H9 (cell line): Measurements from ENCODE around the gene PLD1. TPM values are rescaled to one million over a fixed set of nuclear protein-coding genes. Genes with fewer than 3 reads are reported as not detected.

Experiments
- DNase-seq: peaks from one replicate; pipeline ENCODE4 v3.0.0-alpha.2; 2017
- H2AFZ ChIP-seq: one replicate; pipeline ENCODE4 v1.6.1; 2013; ENCODE audit warnings: mild to moderate bottlenecking, low read length, control low read depth, moderate library complexity
- H2AK5ac ChIP-seq: 2 replicates; pipeline ENCODE4 v1.6.1; 2013; ENCODE audit warnings: low read length, control low read depth, mixed read lengths; ENCODE audit not compliant: insufficient read length
- H2BK120ac ChIP-seq: one replicate; pipeline ENCODE4 v1.6.1; 2013; ENCODE audit warnings: low read depth, mild to moderate bottlenecking, low read length, control low read depth, inconsistent platforms; ENCODE audit not compliant: poor library complexity, severe bottlenecking
- H2BK12ac ChIP-seq: 2 replicates; pipeline ENCODE4 v1.6.1; 2013; ENCODE audit warnings: low read length, control low read depth, mixed read lengths, low read depth; ENCODE audit not compliant: insufficient read length
- H2BK15ac ChIP-seq: 2 replicates; pipeline ENCODE4 v1.6.1; 2013; ENCODE audit warnings: low read depth, low read length, control low read depth
- H2BK20ac ChIP-seq: one replicate; pipeline ENCODE4 v1.6.1; 2013; ENCODE audit warnings: low read depth, mild to moderate bottlenecking, low read length, control low read depth, inconsistent platforms; ENCODE audit not compliant: poor library complexity, severe bottlenecking
- H2BK5ac ChIP-seq: 2 replicates; pipeline ENCODE4 v1.6.1; 2013; ENCODE audit warnings: low read length, control low read depth, mixed read lengths; ENCODE audit not compliant: insufficient read length
- H3K14ac ChIP-seq: 2 replicates; pipeline ENCODE4 v1.6.1; 2013; ENCODE audit warnings: low read length, control low read depth; ENCODE audit not compliant: insufficient read depth
- H3K18ac ChIP-seq: 2 replicates; pipeline ENCODE4 v1.6.1; 2013; ENCODE audit warnings: low read depth, mild to moderate bottlenecking, mixed read lengths, low read length, control low read depth; ENCODE audit not compliant: insufficient read length
- H3K23ac ChIP-seq: 2 replicates; pipeline ENCODE4 v1.6.1; 2013; ENCODE audit warnings: low read length, control low read depth, mixed read lengths, low read depth; ENCODE audit not compliant: insufficient read length
- H3K23me2 ChIP-seq: 2 replicates; pipeline ENCODE4 v1.6.1; 2013; ENCODE audit warnings: low read depth, mild to moderate bottlenecking, mixed read lengths, low read length, control low read depth; ENCODE audit not compliant: insufficient read length, poor library complexity, severe bottlenecking
- H3K27ac ChIP-seq: 2 replicates; pipeline ENCODE4 v1.5.1; 2013; ENCODE audit warnings: low read length, control low read depth, mixed read lengths, low read depth; ENCODE audit not compliant: insufficient read length
- H3K27me3 ChIP-seq: 2 replicates; pipeline ENCODE4 v1.6.1; 2013; ENCODE audit warnings: low read length, control low read depth, inconsistent platforms; ENCODE audit not compliant: insufficient read depth
- H3K4ac ChIP-seq: 2 replicates; pipeline ENCODE4 v1.6.1; 2013; ENCODE audit warnings: low read depth, mild to moderate bottlenecking, control low read depth, inconsistent platforms, low read length, moderate library complexity
- H3K4me1 ChIP-seq: 2 replicates; pipeline ENCODE4 v1.6.1; 2013; ENCODE audit warnings: low read length, control low read depth, inconsistent platforms; ENCODE audit not compliant: insufficient read depth
- H3K4me2 ChIP-seq: 2 replicates; pipeline ENCODE4 v1.6.1; 2013; ENCODE audit warnings: low read length, control low read depth, mixed read lengths; ENCODE audit not compliant: insufficient read length, insufficient read depth
- H3K56ac ChIP-seq: 2 replicates; pipeline ENCODE4 v1.6.1; 2013; ENCODE audit warnings: low read depth, mild to moderate bottlenecking, mixed read lengths, low read length, control low read depth; ENCODE audit not compliant: insufficient read length
- H3K79me1 ChIP-seq: 2 replicates; pipeline ENCODE4 v1.6.1; 2013; ENCODE audit warnings: low read depth, mild to moderate bottlenecking, moderate library complexity, low read length, control low read depth, inconsistent platforms; ENCODE audit not compliant: insufficient read depth, poor library complexity, severe bottlenecking
- H3K79me2 ChIP-seq: 2 replicates; pipeline ENCODE4 v1.6.1; 2013; ENCODE audit warnings: low read length, control low read depth, inconsistent platforms; ENCODE audit not compliant: insufficient read depth
- H3K9ac ChIP-seq: 2 replicates; pipeline ENCODE4 v1.6.1; 2013; ENCODE audit warnings: low read length, control low read depth, mixed read lengths; ENCODE audit not compliant: insufficient read length; ENCODE audit errors: extremely low read depth
- H3K9me3 ChIP-seq: one replicate; pipeline ENCODE4 v1.6.1; 2013; ENCODE audit warnings: low read depth, low read length, inconsistent platforms; ENCODE audit not compliant: control insufficient read depth
- H3T11ph ChIP-seq: one replicate; pipeline ENCODE4 v1.6.1; 2013; ENCODE audit warnings: mild to moderate bottlenecking, low read length, control low read depth, inconsistent platforms
- H4K20me1 ChIP-seq: one replicate; pipeline ENCODE4 v1.6.1; 2013; ENCODE audit not compliant: control insufficient read depth, insufficient read length, insufficient read depth
- H4K5ac ChIP-seq: 2 replicates; pipeline ENCODE4 v1.6.1; 2013; ENCODE audit warnings: low read depth, mild to moderate bottlenecking, mixed read lengths, low read length, control low read depth; ENCODE audit not compliant: insufficient read length
- H4K8ac ChIP-seq: replicated peaks from 2 replicates; pipeline ENCODE4 v1.6.1; 2013; ENCODE audit warnings: low read length, control low read depth, mixed read lengths, low read depth; ENCODE audit not compliant: insufficient read length
- H4K91ac ChIP-seq: 2 replicates; pipeline ENCODE4 v1.6.1; 2013; ENCODE audit warnings: low read depth, mild to moderate bottlenecking, moderate library complexity, mixed read lengths, low read length, control low read depth; ENCODE audit not compliant: insufficient read length
- H3K27ac Mint-ChIP-seq, 3 experiments: 2 replicates in 2 of 3; 3 replicates in 1 of 3; pipeline ENCODE4 v1.8.0; 2020 to 2021; ENCODE audit warnings: mixed read lengths in 3 of 3, mild to moderate bottlenecking in 1 of 3, moderate library complexity in 1 of 3
- H3K27me3 Mint-ChIP-seq: 2 replicates; pipeline ENCODE4 v1.8.0; 2021; ENCODE audit warnings: low read depth, mild to moderate bottlenecking, moderate library complexity, mixed read lengths
- H3K36me3 Mint-ChIP-seq, 3 experiments: 2 replicates in 2 of 3; 3 replicates in 1 of 3; pipeline ENCODE4 v1.8.0; 2020 to 2021; ENCODE audit warnings: low read depth in 3 of 3, mixed read lengths in 3 of 3; ENCODE audit not compliant: insufficient read depth in 1 of 3
- H3K4me1 Mint-ChIP-seq, 2 experiments: 2 replicates each; pipeline ENCODE4 v1.8.0; 2020; ENCODE audit warnings: mixed read lengths in 2 of 2
- H3K4me3 Mint-ChIP-seq, 2 experiments: 2 replicates in 1 of 2; 3 replicates in 1 of 2; pipeline ENCODE4 v1.8.0; 2020 to 2021; ENCODE audit warnings: mild to moderate bottlenecking in 2 of 2, mixed read lengths in 2 of 2, moderate library complexity in 1 of 2
- H3K9me3 Mint-ChIP-seq, 2 experiments: 2 replicates in 1 of 2; 3 replicates in 1 of 2; pipeline ENCODE4 v1.8.0; 2020; ENCODE audit warnings: mild to moderate bottlenecking in 2 of 2, mixed read lengths in 2 of 2, moderate library complexity in 1 of 2
- WGBS: extraction: QIAGEN DNeasy Blood & Tissue Kit; methylation state at CpG from one replicate; pipeline ENCODE4 v1.1.7; 2013; ENCODE audit warnings: missing lambda C conversion rate, low lambda C conversion rate, mixed read lengths; ENCODE audit not compliant: insufficient read length; ENCODE audit errors: extremely low coverage; 5-methylcytosine and 5-hydroxymethylcytosine counted together
- total RNA-seq: library from RNA; stranded (reverse); gene quantifications from 2 replicates; pipeline ENCODE4 v1.2.1, GENCODE V29; 2021
- TF ChIP-seq, protein P1 (sequence below): fragments of 200-600 bp; sonication (generic); conservative IDR thresholded peaks from 3 replicates; pipeline ENCODE4 v1.8.0; 2021; ENCODE audit warnings: antibody characterized with exemption, mild to moderate bottlenecking

The PLD1 gene
- total RNA-seq, 1 experiment from 2014 or later, result 1.8 TPM

DNA sequence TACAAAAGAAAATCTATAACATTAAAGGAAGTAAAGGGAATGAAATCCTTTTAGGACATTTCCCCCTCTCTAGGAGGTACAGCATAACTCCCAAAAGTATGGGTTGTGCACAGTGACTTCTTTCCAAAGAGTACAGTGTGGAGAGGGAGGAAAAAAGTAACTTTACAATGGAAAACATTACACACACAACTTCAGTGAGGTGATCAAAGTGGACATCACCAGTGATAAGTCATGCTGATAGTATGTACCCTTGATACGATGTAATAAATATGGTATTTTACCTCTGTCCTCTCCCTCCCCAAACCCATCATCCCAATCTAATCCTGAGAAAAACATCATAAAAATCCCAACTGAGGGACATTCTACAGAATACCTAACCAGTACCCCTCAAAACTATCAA lies 10.8 kb downstream of the PLD1 start:
- Histone ChIP-seq H2BK20ac (no peak overlapping the region), H2BK5ac (no peak overlapping the region), H4K91ac (no peak overlapping the region), H3K23me2 (no peaks in the 10 kb centered on the region), H4K5ac (no peak overlapping the region), H2BK12ac (no peak overlapping the region), H4K8ac (no peak overlapping the region), H3T11ph (no peak overlapping the region), H3K79me1 (no peaks in the 10 kb centered on the region), H3K4me2 (no peak overlapping the region), H2BK120ac (no peak overlapping the region), H2AK5ac (no peak overlapping the region), H3K9me3 (no peaks in the 10 kb centered on the region), H3K4ac (no peak overlapping the region), H2AFZ (no peak overlapping the region), H3K27ac (no peak overlapping the region), H3K56ac (no peak overlapping the region), H3K23ac (no peak overlapping the region), H3K18ac (no peak overlapping the region), H4K20me1 (no peaks in the 10 kb centered on the region), H3K4me1 (peaks cover 10% of the 10 kb centered on the region; the same call in 1 of the 2 replicates), H3K27me3 (no peaks in the 10 kb centered on the region), H3K14ac (no peak overlapping the region), H3K9ac (no peak overlapping the region), H3K79me2 (no peaks in the 10 kb centered on the region), H2BK15ac (no peak overlapping the region)
- Mint-ChIP-seq H3K27me3 (peaks cover 2% of the 10 kb centered on the region; the same call in 1 of the 2 replicates), H3K9me3 (no peaks in the 10 kb centered on the region), H3K4me1 (peaks cover 8 to 9% of the 10 kb centered on the region in 2 experiments), H3K27ac (no peak overlapping the region), H3K36me3 (no peaks in the 10 kb centered on the region), H3K4me3 (no peak overlapping the region)
- TF ChIP-seq, protein P1, sequence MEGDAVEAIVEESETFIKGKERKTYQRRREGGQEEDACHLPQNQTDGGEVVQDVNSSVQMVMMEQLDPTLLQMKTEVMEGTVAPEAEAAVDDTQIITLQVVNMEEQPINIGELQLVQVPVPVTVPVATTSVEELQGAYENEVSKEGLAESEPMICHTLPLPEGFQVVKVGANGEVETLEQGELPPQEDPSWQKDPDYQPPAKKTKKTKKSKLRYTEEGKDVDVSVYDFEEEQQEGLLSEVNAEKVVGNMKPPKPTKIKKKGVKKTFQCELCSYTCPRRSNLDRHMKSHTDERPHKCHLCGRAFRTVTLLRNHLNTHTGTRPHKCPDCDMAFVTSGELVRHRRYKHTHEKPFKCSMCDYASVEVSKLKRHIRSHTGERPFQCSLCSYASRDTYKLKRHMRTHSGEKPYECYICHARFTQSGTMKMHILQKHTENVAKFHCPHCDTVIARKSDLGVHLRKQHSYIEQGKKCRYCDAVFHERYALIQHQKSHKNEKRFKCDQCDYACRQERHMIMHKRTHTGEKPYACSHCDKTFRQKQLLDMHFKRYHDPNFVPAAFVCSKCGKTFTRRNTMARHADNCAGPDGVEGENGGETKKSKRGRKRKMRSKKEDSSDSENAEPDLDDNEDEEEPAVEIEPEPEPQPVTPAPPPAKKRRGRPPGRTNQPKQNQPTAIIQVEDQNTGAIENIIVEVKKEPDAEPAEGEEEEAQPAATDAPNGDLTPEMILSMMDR, result no peak
- WGBS, result no CpG with 5 or more reads among the region's 1 CpG
- no peak for DNase-seq
